ENCODE measurements around the gene ASIC2.
"Not testable (repeated sequence)": the region's sequence is repeated elsewhere in the genome, so short reads cannot be mapped to it uniquely, and the experiment has no call there.

Gene ASIC2

GRCh38 chr17:33019161-33019890 lies 273.8 kb downstream of the ASIC2 start:
- no peak for DNase-seq (ENCODE audit: low read depth)

- no peak for DNase-seq (ENCODE audit: low read depth)
Observed at GRCh38 chr17:33017366-33017765, 275.7 kb downstream of the ASIC2 start.

- DNase-seq (ENCODE audit: low read depth) = no peak
Observed at GRCh38 chr17:33016920-33017319, 276.2 kb downstream of the ASIC2 start.

GRCh38 chr17:33015716-33016346 lies 277.3 kb downstream of the ASIC2 start:
- no peak for DNase-seq (ENCODE audit: low read depth)

GRCh38 chr17:33014751-33015150 lies 278.3 kb downstream of the ASIC2 start:
- DNase-seq (ENCODE audit: low read depth) = no peak

- DNase-seq (ENCODE audit: low read depth) = no peak
Observed at GRCh38 chr17:33013596-33014375, 279.3 kb downstream of the ASIC2 start.

- no peak for DNase-seq (ENCODE audit: low read depth)
Observed at GRCh38 chr17:33012522-33013033, 280.5 kb downstream of the ASIC2 start.

- DNase-seq (ENCODE audit: low read depth) = no peak
Observed at GRCh38 chr17:33009636-33010035, 283.5 kb downstream of the ASIC2 start.

GRCh38 chr17:33007186-33007585 lies 285.9 kb downstream of the ASIC2 start:
- no peak for DNase-seq (ENCODE audit: low read depth)

- DNase-seq (ENCODE audit: low read depth) = no peak
Observed at GRCh38 chr17:33002246-33002645, 290.8 kb downstream of the ASIC2 start.

GRCh38 chr17:32998887-32999228 lies 294.2 kb downstream of the ASIC2 start:
- DNase-seq (ENCODE audit: low read depth) = no peak

- peak; percentile 14 for DNase-seq (ENCODE audit: low read depth)
Observed at GRCh38 chr17:32998111-32998886, 294.8 kb downstream of the ASIC2 start.

- DNase-seq (ENCODE audit: low read depth) = no peak
Observed at GRCh38 chr17:32995416-32996045, 297.6 kb downstream of the ASIC2 start.

- DNase-seq (ENCODE audit: low read depth) = no peak
Observed at GRCh38 chr17:32993977-32994376, 299.1 kb downstream of the ASIC2 start.

- no peak for DNase-seq (ENCODE audit: low read depth)
Observed at GRCh38 chr17:32992321-32993033, 300.6 kb downstream of the ASIC2 start.

GRCh38 chr17:32988481-32989101 lies 304.5 kb downstream of the ASIC2 start:
- no peak for DNase-seq (ENCODE audit: low read depth)

- DNase-seq (ENCODE audit: low read depth) = not testable (repeated sequence)
Observed at GRCh38 chr17:32987868-32988267, 305.2 kb downstream of the ASIC2 start.

GRCh38 chr17:32987453-32987805 lies 305.7 kb downstream of the ASIC2 start:
- not testable (repeated sequence) for DNase-seq (ENCODE audit: low read depth)

- DNase-seq (ENCODE audit: low read depth) = no peak
Observed at GRCh38 chr17:32985050-32985756, 307.9 kb downstream of the ASIC2 start.

- not testable (repeated sequence) for DNase-seq (ENCODE audit: low read depth)
Observed at GRCh38 chr17:32981611-32982010, 311.5 kb downstream of the ASIC2 start.
